ENCODE measurements around the gene DACH1. TPM values are rescaled to one million over a fixed set of nuclear protein-coding genes. Genes with fewer than 3 reads are reported as not detected.

The DACH1 gene
- total RNA-seq, 1 experiment from 2014 or later = 1.2 TPM

- Histone ChIP-seq H3K36me3 (ENCODE audit: control insufficient read depth, insufficient read depth, low read length) (no peaks in the 10 kb centered on the region), H3K4me1 (no peaks in the 10 kb centered on the region), H3K9me3 (no peaks in the 10 kb centered on the region), H3K4me3 (ENCODE audit: low read depth, low read length) (no peak overlapping the region), H3K27me3 (replicated peaks; ENCODE audit: control insufficient read depth, insufficient read depth, low read length) (no peaks in the 10 kb centered on the region)
- DNase-seq = no peak
- no peaks in the 10 kb centered on the region for H3K4me1 Mint-ChIP-seq (ENCODE audit: low read depth, unreplicated experiment)
- intact Hi-C loops (cut with micrococcal nuclease; ENCODE audit: unreplicated experiment) = no loop called here
- POLR2A ChIA-PET = no interaction called here
- TF ChIP-seq CTCF (IDR thresholded peaks at IDR 0.05; ENCODE audit: insufficient read depth in 1 of 2, low read depth in 1 of 2, low read length in 1 of 2, severe bottlenecking in 1 of 2, unreplicated experiment in 1 of 2) = no peak
- CTCF ChIA-PET = no interaction called here
- no peak overlapping the region for H3K4me3 Mint-ChIP-seq (ENCODE audit: unreplicated experiment)
- peaks cover 9% of the 10 kb centered on the region for H3K27me3 Mint-ChIP-seq (ENCODE audit: insufficient read depth, unreplicated experiment)
- no peak overlapping the region for H3K27ac Mint-ChIP-seq (ENCODE audit: unreplicated experiment)
- no TSS peak for BruUV-seq (replicated peaks)
- H3K9me3 Mint-ChIP-seq (ENCODE audit: unreplicated experiment) = no peaks in the 10 kb centered on the region
- H3K36me3 Mint-ChIP-seq (ENCODE audit: insufficient read depth, unreplicated experiment) = no peaks in the 10 kb centered on the region
Measured at GRCh38 chr13:71858647-71859046, 8.4 kb downstream of the DACH1 start.

- Histone ChIP-seq H3K36me3 (ENCODE audit: control insufficient read depth, insufficient read depth, low read length) (no peaks in the 10 kb centered on the region), H3K27me3 (replicated peaks; ENCODE audit: control insufficient read depth, insufficient read depth, low read length) (no peaks in the 10 kb centered on the region), H3K4me1 (no peaks in the 10 kb centered on the region), H3K4me3 (ENCODE audit: low read depth, low read length) (no peak overlapping the region), H3K9me3 (no peaks in the 10 kb centered on the region)
- DNase-seq = no peak
- POLR2A ChIA-PET = no interaction called here
- H3K36me3 Mint-ChIP-seq (ENCODE audit: insufficient read depth, unreplicated experiment) = no peaks in the 10 kb centered on the region
- TF ChIP-seq CTCF (IDR thresholded peaks at IDR 0.05; ENCODE audit: insufficient read depth in 1 of 2, low read depth in 1 of 2, low read length in 1 of 2, severe bottlenecking in 1 of 2, unreplicated experiment in 1 of 2) = no peak
- CTCF ChIA-PET = no interaction called here
- BruUV-seq (replicated peaks) = no TSS peak
- no peak overlapping the region for H3K27ac Mint-ChIP-seq (ENCODE audit: unreplicated experiment)
- H3K9me3 Mint-ChIP-seq (ENCODE audit: unreplicated experiment) = no peaks in the 10 kb centered on the region
- H3K4me1 Mint-ChIP-seq (ENCODE audit: low read depth, unreplicated experiment) = no peaks in the 10 kb centered on the region
- peaks cover 3% of the 10 kb centered on the region for H3K27me3 Mint-ChIP-seq (ENCODE audit: insufficient read depth, unreplicated experiment)
- no peak overlapping the region for H3K4me3 Mint-ChIP-seq (ENCODE audit: unreplicated experiment)
- intact Hi-C loops (cut with micrococcal nuclease; ENCODE audit: unreplicated experiment) = no loop called here
Measured at GRCh38 chr13:71856548-71857043, 10.4 kb downstream of the DACH1 start.

DNA sequence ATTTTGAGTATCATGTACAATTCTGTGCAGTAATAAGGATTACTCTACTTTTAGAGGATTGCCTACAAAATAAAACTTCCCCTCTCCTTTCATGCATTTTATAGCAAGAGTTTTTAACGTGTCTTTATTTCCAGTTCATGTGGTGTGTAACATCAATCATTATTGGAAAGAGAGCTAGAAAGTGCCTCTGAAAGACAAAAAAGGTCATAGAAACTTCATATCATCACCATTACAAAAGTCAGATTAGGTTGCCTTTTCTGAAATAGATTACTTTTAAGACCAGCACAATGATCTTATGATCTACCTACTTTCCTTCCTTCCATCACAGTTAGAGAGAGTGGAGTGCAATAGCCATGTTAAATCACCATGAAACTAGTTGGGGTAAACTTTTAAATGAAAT lies 12.6 kb downstream of the DACH1 start:
- ChIA-PET CTCF (no interaction called here), POLR2A (no interaction called here)
- Mint-ChIP-seq H3K27ac (ENCODE audit: unreplicated experiment) (no peak overlapping the region), H3K9me3 (ENCODE audit: unreplicated experiment) (no peaks in the 10 kb centered on the region), H3K36me3 (ENCODE audit: insufficient read depth, unreplicated experiment) (no peaks in the 10 kb centered on the region), H3K27me3 (ENCODE audit: insufficient read depth, unreplicated experiment) (no peaks in the 10 kb centered on the region), H3K4me1 (ENCODE audit: low read depth, unreplicated experiment) (no peaks in the 10 kb centered on the region), H3K4me3 (ENCODE audit: unreplicated experiment) (no peak overlapping the region)
- H3K4me1 ChIP-seq = no peaks in the 10 kb centered on the region
- no peaks in the 10 kb centered on the region for H3K9me3 ChIP-seq
- H3K27me3 ChIP-seq (replicated peaks; ENCODE audit: control insufficient read depth, insufficient read depth, low read length) = no peaks in the 10 kb centered on the region; the same call in 1 of the 2 replicates
- no peak for DNase-seq
- no TSS peak for BruUV-seq (replicated peaks)
- H3K36me3 ChIP-seq (ENCODE audit: control insufficient read depth, insufficient read depth, low read length) = no peaks in the 10 kb centered on the region
- no peak for TF ChIP-seq CTCF (IDR thresholded peaks at IDR 0.05; ENCODE audit: insufficient read depth in 1 of 2, low read depth in 1 of 2, low read length in 1 of 2, severe bottlenecking in 1 of 2, unreplicated experiment in 1 of 2)
- intact Hi-C loops (cut with micrococcal nuclease; ENCODE audit: unreplicated experiment) = no loop called here
- no peak overlapping the region for H3K4me3 ChIP-seq (ENCODE audit: low read depth, low read length)

All from Caco-2 (cell line).